ENCODE results near the gene RETREG2.

RETREG2 gene

DNA sequence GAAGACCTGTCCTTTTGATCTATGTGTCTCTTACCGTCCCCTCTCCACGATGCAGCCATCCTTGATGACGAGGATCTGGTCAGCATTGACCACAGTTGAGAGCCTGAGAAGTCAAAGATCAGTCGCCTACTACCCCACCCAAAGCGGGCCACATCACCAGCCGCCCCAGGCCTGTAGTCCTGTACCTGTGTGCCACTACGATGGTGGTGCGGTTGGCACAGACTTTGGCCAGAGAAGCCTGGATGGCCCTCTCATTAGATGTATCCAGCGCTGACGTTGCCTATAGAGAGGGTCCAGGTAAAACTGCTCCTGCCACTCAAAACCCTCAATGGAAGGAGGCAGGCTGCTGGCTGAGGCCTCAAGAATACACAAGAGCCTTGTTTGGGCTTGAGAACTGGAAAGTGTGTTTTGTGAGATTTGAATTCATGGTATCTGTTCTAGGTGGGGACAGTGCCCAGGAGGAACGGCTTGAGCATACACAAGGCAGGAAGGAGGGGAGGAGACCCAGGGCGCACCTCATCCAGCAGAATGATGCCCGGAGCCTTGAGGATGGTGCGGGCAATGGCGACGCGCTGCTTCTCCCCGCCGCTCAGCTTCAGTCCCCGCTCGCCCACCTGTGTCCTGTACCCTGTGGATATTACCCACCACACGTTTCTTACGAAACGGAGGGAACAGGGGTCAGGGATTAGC, 32.3 kb downstream of the RETREG2 start:
- DNase-seq, result no peak
- Mint-ChIP-seq H3K4me1 (ENCODE audit: low read depth) (peaks cover 50% of the 10 kb centered on the region), H3K27ac (peak overlapping the region; percentile 98), H3K36me3 (ENCODE audit: low read depth) (peaks cover 82% of the 10 kb centered on the region), H3K9me3 (no peaks in the 10 kb centered on the region), H3K27me3 (no peaks in the 10 kb centered on the region), H3K4me3 (no peak overlapping the region)

DNA sequence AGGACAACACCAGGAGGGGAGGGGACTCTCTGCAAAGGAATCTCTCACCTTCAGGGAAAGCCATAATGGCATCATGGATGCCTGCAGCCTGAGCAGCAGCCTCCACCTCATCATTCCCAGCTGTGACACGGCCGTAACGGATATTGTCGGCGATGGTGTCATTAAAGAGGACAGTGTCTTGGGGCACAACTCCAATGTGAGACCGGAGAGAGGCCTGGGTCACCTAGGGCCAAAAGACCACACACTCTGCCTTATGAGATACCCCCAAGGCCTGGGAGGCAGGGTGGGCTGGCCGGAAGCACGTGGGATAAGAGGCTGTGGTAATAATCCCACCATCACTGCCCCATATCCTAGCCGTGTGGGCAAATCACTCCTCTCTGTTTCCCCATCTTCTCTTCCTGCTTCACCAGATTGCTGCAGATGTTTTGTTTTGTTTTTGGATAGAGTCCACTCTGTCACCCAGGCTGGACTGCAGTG, 32.8 kb downstream of the RETREG2 start:
- Mint-ChIP-seq H3K27me3 (no peaks in the 10 kb centered on the region), H3K27ac (peak overlapping the region; percentile 79), H3K4me3 (no peak overlapping the region), H3K4me1 (ENCODE audit: low read depth) (peaks cover 50% of the 10 kb centered on the region), H3K9me3 (no peaks in the 10 kb centered on the region), H3K36me3 (ENCODE audit: low read depth) (peaks cover 88% of the 10 kb centered on the region)
- no peak for DNase-seq

DNA sequence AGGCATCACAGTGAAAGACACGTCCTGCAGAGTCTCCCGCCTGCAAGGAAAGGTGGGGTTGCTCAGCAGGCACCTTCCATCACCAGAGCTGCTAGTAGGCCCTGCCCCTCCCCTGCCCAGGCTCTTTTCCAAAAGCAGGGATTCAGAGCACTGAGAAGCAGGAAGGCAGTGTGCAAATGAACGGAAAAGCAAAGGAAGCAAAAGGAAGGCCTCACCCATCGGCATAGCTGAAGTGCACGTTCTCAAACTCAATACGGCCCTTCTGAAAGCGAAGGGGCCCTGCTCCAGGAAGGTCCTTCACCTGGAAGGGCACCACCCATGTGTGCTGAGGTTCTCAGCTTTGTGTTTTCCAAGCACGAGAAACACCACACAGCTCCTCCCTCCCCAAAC, 34.9 kb downstream of the RETREG2 start:
- H3K27me3 Mint-ChIP-seq, result no peaks in the 10 kb centered on the region

DNA sequence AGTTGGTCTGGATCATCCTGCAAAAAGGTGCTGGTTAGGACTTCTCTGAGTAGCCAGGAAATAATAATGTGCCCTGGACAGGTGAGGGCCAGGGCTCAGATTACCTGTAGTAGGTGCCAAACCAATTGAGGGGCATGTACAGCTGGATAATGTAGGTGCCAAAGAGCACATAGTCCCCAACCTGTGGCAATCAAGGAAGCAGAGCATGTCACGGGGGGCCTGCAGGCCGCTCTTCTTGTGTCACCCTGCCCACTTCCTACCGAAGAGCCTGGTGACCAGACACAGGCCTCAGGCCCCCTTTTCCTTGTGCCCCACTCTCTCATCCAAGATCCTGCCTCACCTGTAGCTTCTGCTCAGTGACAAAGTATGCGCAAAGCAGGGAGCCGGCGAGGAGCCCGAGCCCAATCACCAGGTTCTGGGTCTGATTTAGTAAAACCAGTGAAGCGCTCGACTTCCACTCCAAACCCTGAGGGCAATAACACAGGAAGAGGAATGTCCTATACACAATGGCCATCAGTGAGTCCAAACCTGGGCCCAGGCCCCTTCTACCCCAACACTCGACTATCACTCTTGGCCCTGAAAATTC, 35.5 kb downstream of the RETREG2 start:
- Mint-ChIP-seq H3K4me1 (ENCODE audit: low read depth) (peaks cover 48% of the 10 kb centered on the region), H3K27ac (no peak overlapping the region), H3K4me3 (no peak overlapping the region), H3K36me3 (ENCODE audit: low read depth) (peaks cover 84% of the 10 kb centered on the region), H3K9me3 (no peaks in the 10 kb centered on the region), H3K27me3 (no peaks in the 10 kb centered on the region)
- DNase-seq, result no peak

More for the DNA sequence above, 34.9 kb downstream of the RETREG2 start:
- Mint-ChIP-seq H3K9me3 (no peaks in the 10 kb centered on the region), H3K4me1 (ENCODE audit: low read depth) (peaks cover 52% of the 10 kb centered on the region), H3K27ac (no peak overlapping the region), H3K36me3 (ENCODE audit: low read depth) (peaks cover 90% of the 10 kb centered on the region), H3K4me3 (no peak overlapping the region)
- no peak for DNase-seq

DNA sequence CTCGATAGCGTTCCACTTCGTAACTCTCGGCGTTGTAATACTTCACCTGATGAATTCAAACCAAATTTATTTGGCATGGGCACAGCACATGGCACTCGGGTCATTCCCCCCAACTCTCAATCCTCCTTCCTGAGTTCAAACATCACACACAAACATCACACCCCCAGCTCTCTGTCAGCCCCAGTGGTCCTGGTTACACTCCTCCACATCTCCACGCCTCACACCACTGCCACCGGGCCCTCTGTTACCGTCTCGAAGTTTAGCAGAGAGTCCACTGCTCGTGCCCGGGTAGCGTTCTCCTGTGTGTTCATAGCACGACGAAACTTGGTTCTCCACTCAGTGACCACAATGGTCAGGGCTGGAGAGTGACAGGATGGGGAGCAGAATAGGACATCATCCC, 36.1 kb downstream of the RETREG2 start:
- DNase-seq, result no peak
- Mint-ChIP-seq H3K27me3 (no peaks in the 10 kb centered on the region), H3K27ac (no peak overlapping the region), H3K36me3 (ENCODE audit: low read depth) (peaks cover 81% of the 10 kb centered on the region), H3K4me1 (ENCODE audit: low read depth) (peaks cover 46% of the 10 kb centered on the region), H3K4me3 (no peak overlapping the region), H3K9me3 (no peaks in the 10 kb centered on the region)

DNA sequence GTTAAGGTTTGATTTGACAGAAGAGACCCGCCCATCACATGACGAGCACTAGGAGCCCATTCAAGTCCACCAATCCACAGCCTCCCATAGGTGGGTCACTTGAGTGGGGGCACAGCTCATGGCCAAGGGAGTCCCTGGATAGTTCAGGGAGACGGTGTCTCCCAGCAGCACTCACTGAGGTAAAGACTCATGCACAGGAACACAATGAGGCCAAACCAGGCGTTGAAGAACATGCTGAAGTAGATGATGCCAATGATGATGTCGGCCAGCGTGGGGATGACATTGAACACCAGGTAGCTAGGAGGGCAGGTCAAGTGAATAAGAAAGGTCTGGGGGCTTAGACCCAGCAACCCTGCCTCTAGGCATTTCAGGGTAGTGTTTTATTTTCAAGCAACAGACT, 36.7 kb downstream of the RETREG2 start:
- H3K27me3 Mint-ChIP-seq, result no peaks in the 10 kb centered on the region
- H3K4me1 Mint-ChIP-seq (ENCODE audit: low read depth), result peaks cover 47% of the 10 kb centered on the region
- no peak for DNase-seq
- H3K9me3 Mint-ChIP-seq, result no peaks in the 10 kb centered on the region
- no peak overlapping the region for H3K4me3 Mint-ChIP-seq
- H3K36me3 Mint-ChIP-seq (ENCODE audit: low read depth), result peaks cover 81% of the 10 kb centered on the region
- H3K27ac Mint-ChIP-seq, result no peak overlapping the region

DNA sequence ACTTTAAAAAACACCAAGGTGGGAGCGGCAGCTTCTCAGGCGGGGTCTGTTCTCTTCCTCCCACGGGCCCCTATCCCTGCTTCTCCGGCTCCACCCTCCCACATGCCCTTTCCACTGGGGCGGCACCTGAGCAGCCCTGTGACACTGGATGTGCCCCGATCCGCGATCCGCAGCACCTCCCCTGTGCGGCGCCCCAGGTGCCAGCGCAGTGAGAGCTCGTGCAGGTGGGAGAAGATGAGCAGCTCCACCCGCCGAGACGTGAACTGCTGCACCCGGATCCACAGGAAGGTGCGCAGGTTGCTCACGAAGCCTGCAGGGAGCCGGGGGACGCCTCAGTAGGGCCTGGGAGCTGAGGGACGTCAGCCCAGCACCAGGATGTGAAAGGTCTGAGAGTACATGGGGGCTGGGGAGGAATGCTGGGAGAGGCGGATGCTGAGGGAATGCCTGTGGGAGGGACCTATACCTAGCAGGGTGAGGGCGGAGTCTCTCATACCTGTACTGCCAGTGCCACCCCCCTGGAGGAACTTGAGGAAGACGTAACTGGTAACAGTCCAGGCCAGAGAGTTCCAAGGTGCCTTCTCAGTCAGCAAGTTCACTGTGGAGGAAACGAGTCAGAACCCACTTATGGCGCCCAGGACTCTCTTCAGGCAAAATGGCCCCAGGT, 37.9 kb downstream of the RETREG2 start:
- Mint-ChIP-seq H3K27me3 (no peaks in the 10 kb centered on the region), H3K9me3 (no peaks in the 10 kb centered on the region), H3K27ac (no peak overlapping the region), H3K36me3 (ENCODE audit: low read depth) (peaks cover 81% of the 10 kb centered on the region), H3K4me3 (no peak overlapping the region), H3K4me1 (ENCODE audit: low read depth) (peaks cover 40% of the 10 kb centered on the region)
- DNase-seq, result no peak

DNA sequence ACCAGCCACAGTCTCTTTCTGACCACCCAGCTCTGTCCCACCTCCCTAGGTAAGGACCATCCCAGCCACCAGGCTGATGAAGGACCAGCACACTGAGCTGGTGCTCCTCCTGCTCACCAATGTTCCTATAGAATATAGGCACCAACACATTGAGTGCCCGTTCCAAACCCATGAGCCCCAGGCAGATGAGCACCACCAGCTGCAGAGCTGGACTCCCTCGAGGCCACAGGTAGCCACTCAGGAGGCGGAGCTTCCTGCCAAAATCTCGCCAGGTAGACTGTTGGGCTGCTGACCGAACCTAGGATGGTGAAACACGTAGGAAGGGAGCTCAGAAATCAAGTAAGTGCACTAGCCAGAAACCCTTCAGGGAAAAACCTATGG, 38.5 kb downstream of the RETREG2 start:
- H3K27me3 Mint-ChIP-seq, result no peaks in the 10 kb centered on the region
- DNase-seq, result no peak
- H3K4me1 Mint-ChIP-seq (ENCODE audit: low read depth), result peaks cover 35% of the 10 kb centered on the region
- H3K4me3 Mint-ChIP-seq, result no peak overlapping the region
- H3K27ac Mint-ChIP-seq, result peak overlapping the region; percentile 63
- H3K9me3 Mint-ChIP-seq, result no peaks in the 10 kb centered on the region
- H3K36me3 Mint-ChIP-seq (ENCODE audit: low read depth), result peaks cover 81% of the 10 kb centered on the region

DNA sequence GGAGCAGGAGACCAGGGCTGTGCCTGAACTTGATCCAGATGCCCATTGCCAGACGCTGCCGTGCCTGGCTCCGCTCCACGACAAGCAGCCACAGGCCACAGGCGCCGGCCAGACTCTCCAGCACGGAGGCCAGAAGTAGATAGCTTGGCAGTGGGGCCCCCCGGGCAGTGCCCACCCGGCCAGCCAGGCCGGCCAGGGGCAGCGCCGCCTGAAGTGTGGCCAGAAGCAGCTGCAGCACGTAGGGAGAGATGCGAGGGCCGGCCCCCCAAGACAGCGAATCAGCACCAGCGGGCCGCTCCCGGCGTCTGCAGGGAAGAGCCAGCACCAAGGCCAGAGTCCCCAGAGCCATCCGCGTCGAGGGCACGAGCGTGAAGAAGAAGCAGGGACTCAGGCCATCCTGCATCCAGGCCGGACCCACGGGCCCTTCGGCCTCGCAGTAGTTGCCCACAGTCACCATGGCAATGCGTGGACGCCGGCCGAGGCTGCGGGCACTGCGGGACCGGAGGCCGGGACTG, 40.2 kb downstream of the RETREG2 start:
- no peak for DNase-seq
- peaks cover 83% of the 10 kb centered on the region for H3K36me3 Mint-ChIP-seq (ENCODE audit: low read depth)
- peaks cover 31% of the 10 kb centered on the region for H3K4me1 Mint-ChIP-seq (ENCODE audit: low read depth)
- H3K27me3 Mint-ChIP-seq, result no peaks in the 10 kb centered on the region
- H3K9me3 Mint-ChIP-seq, result no peaks in the 10 kb centered on the region
- H3K4me3 Mint-ChIP-seq, result peak overlapping the region; percentile 83
- H3K27ac Mint-ChIP-seq, result peak overlapping the region; percentile 91

DNA sequence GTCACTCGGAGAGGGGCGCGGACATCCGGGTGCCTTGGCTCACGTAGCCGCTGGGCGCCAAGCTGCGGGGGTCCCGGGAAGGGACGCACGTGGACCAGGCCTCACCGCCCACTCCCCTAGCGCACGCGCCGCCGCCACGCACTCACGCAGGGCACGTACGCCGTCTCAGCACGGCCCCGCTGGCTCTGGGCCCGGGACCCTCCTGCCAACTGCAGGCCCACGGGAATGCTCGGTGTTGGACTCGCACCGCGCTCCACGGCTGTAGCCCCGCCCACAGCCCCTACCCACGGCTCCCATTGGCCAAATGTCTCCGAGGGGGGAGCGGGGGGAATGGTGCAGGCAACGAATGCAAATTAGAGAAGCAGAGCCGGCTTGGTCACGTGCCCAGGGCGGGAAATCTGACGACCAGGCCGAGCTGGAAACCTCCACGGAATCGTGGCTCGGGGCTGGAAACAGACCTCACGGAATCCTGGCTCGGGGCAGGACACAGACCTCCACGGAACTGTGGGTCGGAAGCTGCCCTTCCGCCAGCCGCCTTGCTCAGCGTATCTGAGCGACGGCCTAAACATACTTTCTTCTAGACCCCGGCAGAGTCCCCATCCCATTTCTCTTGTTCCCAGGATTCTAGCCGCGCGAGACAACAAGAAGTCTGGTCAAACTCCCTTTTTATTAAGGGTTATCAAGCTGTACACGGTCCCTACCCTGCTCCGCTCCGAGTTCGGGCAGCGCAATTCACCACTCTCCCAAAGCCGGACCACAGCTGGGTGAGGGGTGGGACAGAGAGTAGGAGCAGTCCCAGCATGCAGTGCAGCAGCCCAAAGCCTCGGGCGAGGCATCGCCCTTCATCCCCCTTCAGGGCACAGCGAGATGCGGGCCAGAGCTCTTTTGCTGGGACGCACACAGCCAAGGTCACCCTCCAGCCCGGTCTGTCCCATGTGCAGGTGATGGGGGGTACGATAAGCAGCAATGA, 40.9 kb downstream of the RETREG2 start, which contains the start of gene ABCB6:
Gene ABCB6, minus strand, starts transcription at position 227 of the 970 bp plus-strand sequence. CDS start 285 bp downstream, outside the sequence.
- Mint-ChIP-seq H3K27me3 (no peaks in the 10 kb centered on the region), H3K9me3 (no peaks in the 10 kb centered on the region), H3K27ac (peak within 1 kb of the TSS; percentile 91), H3K36me3 (ENCODE audit: low read depth) (peaks cover 83% of the 10 kb centered on the region), H3K4me1 (ENCODE audit: low read depth) (peaks cover 31% of the 10 kb centered on the region), H3K4me3 (peak within 1 kb of the TSS; percentile 83)
- DNase-seq, result peak; percentile 91

DNA sequence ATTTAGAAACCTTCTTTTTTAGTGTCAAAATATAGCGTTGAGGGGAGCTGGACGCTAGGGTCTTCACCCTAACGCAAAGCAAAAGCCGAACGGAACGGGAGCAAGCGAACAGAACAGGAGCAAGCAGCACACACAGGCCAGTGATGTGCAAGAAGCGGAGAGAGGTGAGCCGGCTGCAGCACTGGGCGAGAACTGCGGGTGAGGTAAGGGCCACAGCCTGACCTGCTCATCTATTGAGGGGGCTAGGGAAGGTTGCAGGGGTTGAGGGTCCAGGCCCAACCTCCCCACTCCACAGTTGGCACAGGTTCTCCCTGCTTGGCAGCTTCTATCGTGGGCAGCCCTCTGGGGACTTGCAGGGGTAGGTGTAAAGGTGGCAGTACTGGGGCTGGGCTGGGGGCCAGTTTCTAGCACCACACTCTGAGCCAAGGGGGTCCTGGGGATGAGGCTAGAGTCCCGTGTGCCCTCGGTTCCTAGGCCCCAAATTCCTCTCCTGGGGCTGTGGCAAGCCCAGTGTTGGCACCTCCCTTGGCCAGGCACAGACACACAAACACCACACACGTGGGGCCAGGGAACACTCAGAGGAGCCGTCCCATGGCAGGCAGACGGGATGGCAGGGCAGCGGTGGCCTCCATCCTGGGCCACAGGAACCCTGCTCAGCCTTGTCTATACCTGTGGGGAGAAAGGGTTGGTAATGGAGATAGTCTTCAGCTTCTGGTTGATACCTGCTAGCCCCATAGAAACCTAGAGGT, 41.9 kb downstream of the RETREG2 start:
- peaks cover 83% of the 10 kb centered on the region for H3K36me3 Mint-ChIP-seq (ENCODE audit: low read depth)
- DNase-seq, result no peak
- H3K4me3 Mint-ChIP-seq, result no peak overlapping the region
- peak overlapping the region; percentile 90 for H3K27ac Mint-ChIP-seq
- H3K27me3 Mint-ChIP-seq, result no peaks in the 10 kb centered on the region
- H3K4me1 Mint-ChIP-seq (ENCODE audit: low read depth), result peaks cover 31% of the 10 kb centered on the region
- no peaks in the 10 kb centered on the region for H3K9me3 Mint-ChIP-seq

DNA sequence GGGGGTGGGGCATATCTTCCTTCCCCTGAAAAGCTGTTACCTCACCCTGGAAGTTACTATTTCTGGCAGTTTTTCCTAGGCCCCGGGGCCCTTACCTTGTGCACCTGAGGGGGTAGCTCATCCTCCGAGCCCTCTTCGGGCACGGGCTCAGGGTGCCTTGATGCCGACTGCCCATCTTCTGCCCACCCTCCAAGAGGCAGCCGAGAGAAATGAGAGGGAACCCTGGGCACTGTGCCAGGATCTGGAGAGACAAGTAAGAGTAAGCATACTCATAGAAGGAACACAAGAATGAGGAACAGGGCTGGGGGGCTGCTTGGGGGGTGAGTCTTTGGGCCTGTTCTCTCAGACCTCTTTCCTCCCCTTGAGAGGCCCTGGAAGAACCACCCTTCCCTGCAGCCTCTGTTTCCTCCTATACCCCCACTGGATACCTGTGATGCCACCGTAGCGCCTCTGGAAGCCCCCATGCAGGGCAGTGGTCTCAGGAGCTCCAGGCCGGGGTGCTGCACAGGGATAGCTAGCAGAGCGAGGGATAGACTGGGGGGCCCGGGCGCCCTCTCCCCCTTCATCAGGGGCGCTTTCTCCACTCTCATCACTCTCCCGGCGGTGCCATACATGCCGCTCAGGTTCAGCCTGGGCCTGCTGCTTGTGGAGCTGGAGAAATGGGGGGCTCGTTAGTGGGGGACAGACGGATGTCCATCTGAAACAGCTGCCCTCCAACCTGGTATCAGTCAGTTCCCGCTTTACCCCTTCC, 42.8 kb downstream of the RETREG2 start:
- Mint-ChIP-seq H3K36me3 (ENCODE audit: low read depth) (peaks cover 83% of the 10 kb centered on the region), H3K9me3 (no peaks in the 10 kb centered on the region), H3K27ac (no peak overlapping the region), H3K27me3 (no peaks in the 10 kb centered on the region), H3K4me1 (ENCODE audit: low read depth) (peaks cover 31% of the 10 kb centered on the region), H3K4me3 (no peak overlapping the region)
- DNase-seq, result no peak

DNA sequence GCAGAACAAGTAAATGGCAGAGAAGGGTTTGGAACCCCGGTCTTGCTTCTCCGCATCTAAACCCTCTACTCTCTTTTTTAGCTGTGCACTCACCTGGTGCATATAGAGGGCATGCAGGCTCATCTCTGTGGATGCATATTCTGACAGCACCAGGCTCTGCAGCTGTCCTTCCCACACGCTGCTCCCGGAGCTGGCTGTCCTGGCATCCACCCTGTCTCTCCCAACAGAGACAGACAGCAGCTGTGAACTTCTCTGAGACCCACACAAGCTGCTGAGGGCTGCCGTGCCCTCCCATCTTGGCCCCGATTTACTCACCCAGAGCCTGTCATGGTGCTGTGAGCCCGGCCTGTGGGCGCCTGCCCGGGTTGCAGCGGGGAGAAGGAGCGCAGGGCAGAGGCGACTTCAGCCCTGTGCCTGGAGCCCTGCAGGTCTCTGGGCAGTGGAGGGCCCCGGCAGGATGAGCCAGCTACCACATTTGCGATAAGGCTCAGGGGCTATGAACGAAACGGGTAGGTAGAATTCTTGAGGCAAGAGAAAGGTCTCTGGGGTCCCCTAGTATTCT, 44.0 kb downstream of the RETREG2 start:
- Mint-ChIP-seq H3K4me3 (no peak overlapping the region), H3K36me3 (ENCODE audit: low read depth) (peaks cover 80% of the 10 kb centered on the region), H3K4me1 (ENCODE audit: low read depth) (peaks cover 24% of the 10 kb centered on the region), H3K27ac (peak overlapping the region; percentile 18), H3K9me3 (no peaks in the 10 kb centered on the region), H3K27me3 (no peaks in the 10 kb centered on the region)
- no peak for DNase-seq

All from activated T-cell treated with anti-CD3 and anti-CD28 coated beads, Interleukin-2, amount 50 U/mL, for 24 hours (primary cell).